ENCODE data around the gene CD300LF. TPM values are rescaled to one million over a fixed set of nuclear protein-coding genes. Genes with fewer than 3 reads are reported as not detected.

The CD300LF gene
- total RNA-seq, 1 experiment from 2014 or later, result not detected

- Histone ChIP-seq H2BK5ac (ENCODE audit: insufficient read length, low read length) (no peak overlapping the region), H4K91ac (ENCODE audit: insufficient read length, low read depth, low read length) (no peak overlapping the region), H3K9me3 (ENCODE audit: control insufficient read depth, low read depth, low read length) (no peaks in the 10 kb centered on the region), H3K4me1 (ENCODE audit: insufficient read depth, low read length) (no peaks in the 10 kb centered on the region; the same call in 1 of the 2 replicates), H3T11ph (ENCODE audit: low read length) (no peak overlapping the region), H2AK5ac (ENCODE audit: insufficient read length, low read length) (no peak overlapping the region), H2BK15ac (ENCODE audit: low read depth, low read length) (no peak overlapping the region), H4K5ac (ENCODE audit: insufficient read length, low read depth, low read length) (no peak overlapping the region), H3K9ac (ENCODE audit: extremely low read depth, insufficient read length, low read length) (no peak overlapping the region), H3K79me1 (ENCODE audit: insufficient read depth, low read depth, low read length, poor library complexity, severe bottlenecking) (peaks cover 11% of the 10 kb centered on the region), H4K8ac (replicated peaks; ENCODE audit: insufficient read length, low read depth, low read length) (no peak overlapping the region), H2BK20ac (ENCODE audit: low read depth, low read length, poor library complexity, severe bottlenecking) (no peak overlapping the region), H3K18ac (ENCODE audit: insufficient read length, low read depth, low read length) (no peak overlapping the region), H2AFZ (ENCODE audit: low read length) (no peak overlapping the region), H2BK12ac (ENCODE audit: insufficient read length, low read depth, low read length) (no peak overlapping the region), H3K27me3 (ENCODE audit: insufficient read depth, low read length) (no peaks in the 10 kb centered on the region), H3K27ac (ENCODE audit: insufficient read length, low read depth, low read length) (no peak overlapping the region), H3K4me2 (ENCODE audit: insufficient read depth, insufficient read length, low read length) (no peak overlapping the region), H4K20me1 (ENCODE audit: control insufficient read depth, insufficient read depth, insufficient read length) (no peaks in the 10 kb centered on the region), H3K56ac (ENCODE audit: insufficient read length, low read depth, low read length) (no peak overlapping the region), H3K4ac (ENCODE audit: low read depth, low read length) (no peak overlapping the region), H3K23me2 (ENCODE audit: insufficient read length, low read depth, low read length, poor library complexity, severe bottlenecking) (peaks cover 9% of the 10 kb centered on the region), H3K23ac (ENCODE audit: insufficient read length, low read depth, low read length) (no peak overlapping the region), H3K79me2 (ENCODE audit: insufficient read depth, low read length) (peaks cover 10% of the 10 kb centered on the region; the same call in 1 of the 2 replicates), H3K14ac (ENCODE audit: insufficient read depth, low read length) (no peak overlapping the region), H2BK120ac (ENCODE audit: low read depth, low read length, poor library complexity, severe bottlenecking) (no peak overlapping the region)
- Mint-ChIP-seq H3K27me3 (ENCODE audit: low read depth) (peaks cover 2% of the 10 kb centered on the region), H3K27ac (0 out of 7 replicates have a peak overlapping the region, but pooled peaks of 1 of the 3 experiments have one; percentile 57), H3K9me3 (no peaks in the 10 kb centered on the region), H3K4me3 (peak overlapping the region in 1 of 2 experiments; percentile 54; a peak in 2 of 5 replicates), H3K4me1 (peaks cover 37 to 56% of the 10 kb centered on the region in 2 experiments), H3K36me3 (ENCODE audit: insufficient read depth in 1 of 3, low read depth in 3 of 3) (peaks cover 12 to 24% (median 20%) of the 10 kb centered on the region in 3 experiments)
- no peak for DNase-seq
- WGBS (ENCODE audit: extremely low coverage, insufficient read length, low lambda C conversion rate), result no CpG with 5 or more reads among the region's 9 CpGs
- TF ChIP-seq CTCF (conservative IDR thresholded peaks at IDR 0.05), result no peak
Observed at GRCh38 chr17:74752415-74752814, 39.7 kb upstream of the CD300LF start.
